HTERT RPE-1 (cell line): ENCODE results near the gene KLK6.

Source experiments
- in situ Hi-C: fragments of 300-500 bp; cut with MboI; formaldehyde crosslinking; loops from 4 replicates; pipeline ENCODE4 v1.14.3; 2020; ENCODE audit warnings: low sequenced_read_pairs

The KLK6 gene

DNA sequence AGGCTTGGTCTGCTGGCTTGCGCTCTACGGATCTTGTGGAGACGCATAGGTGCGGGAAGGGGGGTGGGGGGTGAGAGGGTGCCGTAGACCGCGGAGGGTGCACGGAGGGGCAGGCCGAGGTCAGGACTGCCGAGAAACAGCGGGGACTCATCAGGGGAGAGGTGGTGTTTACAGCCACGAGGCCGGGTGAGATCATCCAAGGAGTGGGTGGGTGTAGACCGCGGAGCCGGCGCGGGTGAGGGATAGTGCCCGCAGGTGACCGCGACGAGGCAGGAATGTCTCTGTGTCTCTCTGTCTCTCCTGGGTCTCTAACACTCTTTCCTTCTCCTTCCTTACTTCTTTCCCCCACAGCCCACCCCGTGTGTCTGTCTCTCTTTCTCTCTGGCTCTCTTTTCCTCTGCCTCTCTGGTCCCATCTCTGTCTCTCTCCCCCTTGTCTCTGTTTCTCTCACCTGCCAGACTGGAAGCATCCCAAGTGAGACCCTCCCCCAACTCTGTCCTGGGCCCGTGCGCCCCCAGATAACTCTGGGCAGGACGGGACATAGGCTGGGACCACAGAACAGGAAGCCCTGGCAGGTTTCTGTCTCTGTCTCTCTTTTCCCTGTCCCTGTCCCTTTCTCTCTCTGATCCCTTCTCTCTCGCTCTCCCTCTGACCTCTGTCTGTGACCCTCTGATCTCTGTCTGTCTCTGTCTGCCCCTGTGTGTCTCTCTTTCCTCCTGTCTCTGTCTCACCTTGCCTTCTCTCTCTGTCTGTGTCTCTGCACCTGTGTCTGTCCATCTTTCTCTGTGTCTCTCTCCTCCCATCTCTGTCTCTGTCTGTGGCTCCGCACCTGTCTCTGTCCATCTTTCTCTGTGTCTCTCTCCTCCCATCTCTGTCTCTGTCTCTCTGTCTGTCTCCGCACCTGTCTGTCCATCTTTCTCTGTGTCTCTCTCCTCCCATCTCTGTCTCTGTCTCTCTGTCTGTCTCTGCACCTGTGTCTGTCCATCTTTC is 56.4 kb downstream of the KLK6 start:
- in situ Hi-C loops, result no loop called here

DNA sequence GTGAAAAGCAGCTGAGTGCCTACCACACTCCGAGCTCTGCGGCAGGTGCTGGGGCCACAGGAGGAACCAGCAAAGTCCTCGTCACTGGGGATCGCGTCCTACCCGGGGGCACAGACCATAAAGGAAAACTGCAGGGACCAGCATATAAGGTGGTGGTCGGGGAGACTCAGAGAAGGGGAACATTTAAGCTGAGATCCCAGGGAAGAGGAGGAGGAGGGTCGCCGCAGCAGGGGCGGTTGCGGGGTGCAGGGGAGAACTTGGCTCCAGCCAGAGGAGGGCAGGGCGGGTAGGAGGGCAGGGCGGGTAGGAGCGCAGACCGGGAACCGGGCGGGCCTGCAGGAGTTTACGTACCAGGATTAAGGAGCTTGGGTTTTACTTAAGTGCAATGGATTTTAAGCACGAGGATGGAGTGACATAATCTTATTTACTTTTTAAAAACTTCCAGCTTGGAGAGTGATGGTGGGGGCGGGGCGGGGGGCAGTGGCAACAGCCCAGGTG is 57.2 kb downstream of the KLK6 start:
- in situ Hi-C loops, result no loop called here

DNA sequence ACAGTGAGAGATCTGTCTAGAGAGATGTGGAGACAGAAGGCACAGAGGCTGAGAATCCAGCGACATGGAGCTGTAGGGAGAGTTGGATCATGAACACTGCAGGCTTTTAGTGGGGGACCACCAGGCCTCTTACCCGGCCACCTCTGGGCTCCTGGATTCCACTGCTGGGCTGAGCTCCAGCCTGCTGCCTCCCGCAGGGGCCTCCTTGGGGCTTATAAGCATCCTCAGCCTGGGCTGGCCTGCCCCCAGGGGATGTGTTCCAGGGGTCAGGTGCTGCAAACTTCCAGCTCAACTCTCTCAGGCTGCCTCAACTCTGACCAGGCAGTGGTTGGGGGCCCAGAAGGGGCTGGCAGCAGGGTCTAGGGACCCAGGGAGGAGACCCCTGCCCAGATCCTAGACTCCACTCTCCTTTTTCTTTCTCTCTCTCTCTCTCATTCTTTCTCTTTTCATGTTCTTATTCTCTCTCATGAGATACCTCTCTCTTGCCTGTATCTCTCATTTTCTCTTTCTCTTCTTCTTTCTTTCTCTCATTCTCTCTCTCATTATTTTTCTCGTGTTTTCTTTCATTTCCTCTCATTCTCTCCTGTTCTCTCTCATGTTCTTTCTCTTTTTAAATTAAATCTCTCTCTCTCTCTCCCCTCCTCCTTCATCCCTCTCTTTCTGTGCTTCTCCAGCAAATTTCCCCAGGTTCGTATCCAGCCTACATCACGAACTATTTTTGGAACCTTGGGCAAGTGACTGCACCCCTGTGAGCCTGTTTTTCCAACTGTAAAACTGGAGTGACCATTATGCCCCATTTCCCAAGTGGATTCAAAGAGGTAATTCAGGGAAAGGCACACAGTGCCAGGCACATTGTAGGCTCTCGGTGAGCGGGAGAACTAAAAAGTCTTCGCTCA is 57.9 kb downstream of the KLK6 start, which contains the start of gene KLK4:
Gene KLK4 (minus strand): TSS at position 190 of the 896 bp plus-strand sequence. CDS start 657 bp downstream, outside the sequence.
- in situ Hi-C loops, result no loop called here

DNA sequence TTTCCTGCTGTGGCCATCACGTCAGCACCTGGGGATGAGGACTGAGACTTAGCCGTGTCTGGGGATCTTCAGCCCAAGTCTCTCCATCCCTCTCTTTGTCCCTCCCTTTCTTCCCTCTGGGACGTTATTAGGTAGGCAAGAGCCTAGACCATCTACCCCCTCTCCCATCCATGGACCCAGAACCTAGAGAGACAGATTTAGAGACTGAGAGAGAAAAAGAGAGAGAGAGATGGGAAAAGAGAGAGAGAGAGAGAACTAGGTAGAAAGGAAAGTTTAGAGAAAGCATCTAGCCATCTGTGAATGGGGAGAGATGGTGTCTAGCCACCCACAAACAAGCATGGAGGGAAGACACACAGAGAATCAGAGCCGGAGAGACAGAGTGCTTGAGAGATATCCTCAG is 58.7 kb downstream of the KLK6 start:
- in situ Hi-C loops, result no loop called here

DNA sequence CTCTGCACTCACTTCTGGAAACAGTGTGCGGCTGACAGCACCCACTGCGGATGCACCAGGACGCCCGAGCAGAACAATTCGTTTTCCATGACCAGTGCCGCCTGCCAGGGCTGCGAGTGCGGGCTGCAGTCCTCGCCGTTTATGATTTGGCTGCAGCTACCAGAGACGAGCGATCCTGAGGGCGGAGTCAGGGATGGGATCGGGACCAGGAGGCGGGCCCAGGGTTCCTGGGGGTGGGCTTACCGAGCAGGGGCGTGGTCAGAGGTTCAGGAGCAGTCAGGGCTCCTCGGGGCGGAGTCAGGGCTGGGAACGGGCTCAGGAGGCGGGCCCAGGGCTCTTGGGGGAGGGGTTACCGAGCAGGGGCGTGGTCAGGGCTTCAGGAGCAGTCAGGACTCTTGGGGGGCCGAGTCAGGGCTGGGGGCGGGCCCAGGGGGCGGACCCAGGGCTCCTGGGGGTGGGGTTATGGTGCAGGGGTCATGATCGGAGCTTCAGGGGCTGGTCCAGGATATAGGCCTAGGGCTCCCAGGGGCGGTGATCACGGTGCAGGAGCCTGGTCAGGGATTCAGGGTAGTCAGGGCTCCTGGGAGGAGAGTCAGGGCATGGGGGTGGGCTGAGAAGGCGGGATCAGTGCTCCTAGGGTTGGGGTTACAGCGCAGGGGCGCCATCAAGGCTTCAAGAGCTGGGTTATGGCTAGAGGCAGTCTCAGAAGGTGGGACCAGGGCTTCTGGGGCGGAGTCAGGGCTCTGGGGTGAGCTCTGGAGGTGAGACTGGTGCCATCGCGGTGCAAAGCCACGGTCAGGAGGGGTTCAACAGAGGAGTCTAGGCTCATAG is 59.9 kb downstream of the KLK6 start:
- in situ Hi-C loops, result no loop called here
